H9 (cell line): ENCODE measurements around the gene TDO2. TPM values are rescaled to one million over a fixed set of nuclear protein-coding genes. Genes with fewer than 3 reads are reported as not detected.

Experiments used
- DNase-seq: peaks from one replicate; pipeline ENCODE4 v3.0.0-alpha.2; 2017
- H2AFZ ChIP-seq: one replicate; pipeline ENCODE4 v1.6.1; 2013; ENCODE audit warnings: mild to moderate bottlenecking, low read length, control low read depth, moderate library complexity
- H2AK5ac ChIP-seq: 2 replicates; pipeline ENCODE4 v1.6.1; 2013; ENCODE audit warnings: low read length, control low read depth, mixed read lengths; ENCODE audit not compliant: insufficient read length
- H2BK120ac ChIP-seq: one replicate; pipeline ENCODE4 v1.6.1; 2013; ENCODE audit warnings: low read depth, mild to moderate bottlenecking, low read length, control low read depth, inconsistent platforms; ENCODE audit not compliant: poor library complexity, severe bottlenecking
- H2BK12ac ChIP-seq: 2 replicates; pipeline ENCODE4 v1.6.1; 2013; ENCODE audit warnings: low read length, control low read depth, mixed read lengths, low read depth; ENCODE audit not compliant: insufficient read length
- H2BK15ac ChIP-seq: 2 replicates; pipeline ENCODE4 v1.6.1; 2013; ENCODE audit warnings: low read depth, low read length, control low read depth
- H2BK20ac ChIP-seq: one replicate; pipeline ENCODE4 v1.6.1; 2013; ENCODE audit warnings: low read depth, mild to moderate bottlenecking, low read length, control low read depth, inconsistent platforms; ENCODE audit not compliant: poor library complexity, severe bottlenecking
- H2BK5ac ChIP-seq: 2 replicates; pipeline ENCODE4 v1.6.1; 2013; ENCODE audit warnings: low read length, control low read depth, mixed read lengths; ENCODE audit not compliant: insufficient read length
- H3K14ac ChIP-seq: 2 replicates; pipeline ENCODE4 v1.6.1; 2013; ENCODE audit warnings: low read length, control low read depth; ENCODE audit not compliant: insufficient read depth
- H3K18ac ChIP-seq: 2 replicates; pipeline ENCODE4 v1.6.1; 2013; ENCODE audit warnings: low read depth, mild to moderate bottlenecking, mixed read lengths, low read length, control low read depth; ENCODE audit not compliant: insufficient read length
- H3K23ac ChIP-seq: 2 replicates; pipeline ENCODE4 v1.6.1; 2013; ENCODE audit warnings: low read length, control low read depth, mixed read lengths, low read depth; ENCODE audit not compliant: insufficient read length
- H3K23me2 ChIP-seq: 2 replicates; pipeline ENCODE4 v1.6.1; 2013; ENCODE audit warnings: low read depth, mild to moderate bottlenecking, mixed read lengths, low read length, control low read depth; ENCODE audit not compliant: insufficient read length, poor library complexity, severe bottlenecking
- H3K27ac ChIP-seq: 2 replicates; pipeline ENCODE4 v1.5.1; 2013; ENCODE audit warnings: low read length, control low read depth, mixed read lengths, low read depth; ENCODE audit not compliant: insufficient read length
- H3K27me3 ChIP-seq: 2 replicates; pipeline ENCODE4 v1.6.1; 2013; ENCODE audit warnings: low read length, control low read depth, inconsistent platforms; ENCODE audit not compliant: insufficient read depth
- H3K4ac ChIP-seq: 2 replicates; pipeline ENCODE4 v1.6.1; 2013; ENCODE audit warnings: low read depth, mild to moderate bottlenecking, control low read depth, inconsistent platforms, low read length, moderate library complexity
- H3K4me1 ChIP-seq: 2 replicates; pipeline ENCODE4 v1.6.1; 2013; ENCODE audit warnings: low read length, control low read depth, inconsistent platforms; ENCODE audit not compliant: insufficient read depth
- H3K4me2 ChIP-seq: 2 replicates; pipeline ENCODE4 v1.6.1; 2013; ENCODE audit warnings: low read length, control low read depth, mixed read lengths; ENCODE audit not compliant: insufficient read length, insufficient read depth
- H3K56ac ChIP-seq: 2 replicates; pipeline ENCODE4 v1.6.1; 2013; ENCODE audit warnings: low read depth, mild to moderate bottlenecking, mixed read lengths, low read length, control low read depth; ENCODE audit not compliant: insufficient read length
- H3K79me1 ChIP-seq: 2 replicates; pipeline ENCODE4 v1.6.1; 2013; ENCODE audit warnings: low read depth, mild to moderate bottlenecking, moderate library complexity, low read length, control low read depth, inconsistent platforms; ENCODE audit not compliant: insufficient read depth, poor library complexity, severe bottlenecking
- H3K79me2 ChIP-seq: 2 replicates; pipeline ENCODE4 v1.6.1; 2013; ENCODE audit warnings: low read length, control low read depth, inconsistent platforms; ENCODE audit not compliant: insufficient read depth
- H3K9ac ChIP-seq: 2 replicates; pipeline ENCODE4 v1.6.1; 2013; ENCODE audit warnings: low read length, control low read depth, mixed read lengths; ENCODE audit not compliant: insufficient read length; ENCODE audit errors: extremely low read depth
- H3K9me3 ChIP-seq: one replicate; pipeline ENCODE4 v1.6.1; 2013; ENCODE audit warnings: low read depth, low read length, inconsistent platforms; ENCODE audit not compliant: control insufficient read depth
- H3T11ph ChIP-seq: one replicate; pipeline ENCODE4 v1.6.1; 2013; ENCODE audit warnings: mild to moderate bottlenecking, low read length, control low read depth, inconsistent platforms
- H4K20me1 ChIP-seq: one replicate; pipeline ENCODE4 v1.6.1; 2013; ENCODE audit not compliant: control insufficient read depth, insufficient read length, insufficient read depth
- H4K5ac ChIP-seq: 2 replicates; pipeline ENCODE4 v1.6.1; 2013; ENCODE audit warnings: low read depth, mild to moderate bottlenecking, mixed read lengths, low read length, control low read depth; ENCODE audit not compliant: insufficient read length
- H4K8ac ChIP-seq: replicated peaks from 2 replicates; pipeline ENCODE4 v1.6.1; 2013; ENCODE audit warnings: low read length, control low read depth, mixed read lengths, low read depth; ENCODE audit not compliant: insufficient read length
- H4K91ac ChIP-seq: 2 replicates; pipeline ENCODE4 v1.6.1; 2013; ENCODE audit warnings: low read depth, mild to moderate bottlenecking, moderate library complexity, mixed read lengths, low read length, control low read depth; ENCODE audit not compliant: insufficient read length
- H3K27ac Mint-ChIP-seq, 3 experiments: 2 replicates in 2 of 3; 3 replicates in 1 of 3; pipeline ENCODE4 v1.8.0; 2020 to 2021; ENCODE audit warnings: mixed read lengths in 3 of 3, mild to moderate bottlenecking in 1 of 3, moderate library complexity in 1 of 3
- H3K27me3 Mint-ChIP-seq: 2 replicates; pipeline ENCODE4 v1.8.0; 2021; ENCODE audit warnings: low read depth, mild to moderate bottlenecking, moderate library complexity, mixed read lengths
- H3K36me3 Mint-ChIP-seq, 3 experiments: 2 replicates in 2 of 3; 3 replicates in 1 of 3; pipeline ENCODE4 v1.8.0; 2020 to 2021; ENCODE audit warnings: low read depth in 3 of 3, mixed read lengths in 3 of 3; ENCODE audit not compliant: insufficient read depth in 1 of 3
- H3K4me1 Mint-ChIP-seq, 2 experiments: 2 replicates each; pipeline ENCODE4 v1.8.0; 2020; ENCODE audit warnings: mixed read lengths in 2 of 2
- H3K4me3 Mint-ChIP-seq, 2 experiments: 2 replicates in 1 of 2; 3 replicates in 1 of 2; pipeline ENCODE4 v1.8.0; 2020 to 2021; ENCODE audit warnings: mild to moderate bottlenecking in 2 of 2, mixed read lengths in 2 of 2, moderate library complexity in 1 of 2
- H3K9me3 Mint-ChIP-seq, 2 experiments: 2 replicates in 1 of 2; 3 replicates in 1 of 2; pipeline ENCODE4 v1.8.0; 2020; ENCODE audit warnings: mild to moderate bottlenecking in 2 of 2, mixed read lengths in 2 of 2, moderate library complexity in 1 of 2
- CTCF ChIP-seq: fragments of 200-600 bp; sonication (generic); conservative IDR thresholded peaks from 3 replicates; pipeline ENCODE4 v1.8.0; 2021; ENCODE audit warnings: antibody characterized with exemption, mild to moderate bottlenecking
- WGBS: extraction: QIAGEN DNeasy Blood & Tissue Kit; methylation state at CpG from one replicate; pipeline ENCODE4 v1.1.7; 2013; ENCODE audit warnings: missing lambda C conversion rate, low lambda C conversion rate, mixed read lengths; ENCODE audit not compliant: insufficient read length; ENCODE audit errors: extremely low coverage; 5-methylcytosine and 5-hydroxymethylcytosine counted together
- total RNA-seq: library from RNA; stranded (reverse); gene quantifications from 2 replicates; pipeline ENCODE4 v1.2.1, GENCODE V29; 2021

TDO2 gene
- total RNA-seq, 1 experiment from 2014 or later, result not detected

- no peak overlapping the region for H3K27ac ChIP-seq
- no peak overlapping the region for H2BK120ac ChIP-seq
- no peak overlapping the region for H2BK12ac ChIP-seq
- no peak for DNase-seq
- Mint-ChIP-seq H3K4me3 (no peak overlapping the region), H3K27ac (no peak overlapping the region), H3K4me1 (no peaks in the 10 kb centered on the region), H3K36me3 (peaks cover 0 to 11% (median 10%) of the 10 kb centered on the region in 3 experiments; a peak in 5 of 7 replicates), H3K9me3 (peaks cover 9 to 11% of the 10 kb centered on the region in 2 experiments; a peak in 4 of 5 replicates), H3K27me3 (no peaks in the 10 kb centered on the region)
- H4K8ac ChIP-seq, result no peak overlapping the region
- no peaks in the 10 kb centered on the region for H4K20me1 ChIP-seq
- H3K14ac ChIP-seq, result no peak overlapping the region
- no peak overlapping the region for H3K18ac ChIP-seq
- no peak overlapping the region for H2AK5ac ChIP-seq
- no CpG with 5 or more reads among the region's 3 CpGs for WGBS
- H3K56ac ChIP-seq, result no peak overlapping the region
- H2BK20ac ChIP-seq, result no peak overlapping the region
- no peaks in the 10 kb centered on the region for H3K27me3 ChIP-seq
- H3K9me3 ChIP-seq, result no peaks in the 10 kb centered on the region
- H3K4me1 ChIP-seq, result no peaks in the 10 kb centered on the region
- no peak overlapping the region for H3K4me2 ChIP-seq
- no peak overlapping the region for H3K9ac ChIP-seq
- no peak overlapping the region for H4K5ac ChIP-seq
- H2BK15ac ChIP-seq, result no peak overlapping the region
- no peak overlapping the region for H2BK5ac ChIP-seq
- no peak overlapping the region for H3K23ac ChIP-seq
- no peak overlapping the region for H3K4ac ChIP-seq
- no peak overlapping the region for H2AFZ ChIP-seq
- no peaks in the 10 kb centered on the region for H3K79me1 ChIP-seq
- H3K79me2 ChIP-seq, result no peaks in the 10 kb centered on the region
- H4K91ac ChIP-seq, result no peak overlapping the region
- no peak for TF ChIP-seq CTCF
- no peak overlapping the region for H3T11ph ChIP-seq
- no peaks in the 10 kb centered on the region for H3K23me2 ChIP-seq
Measured at GRCh38 chr4:155924637-155925036, 21.1 kb downstream of the TDO2 start.
